Stimulated activated CD4-positive, alpha-beta T cell treated with anti-CD3 and anti-CD28 coated beads, Interleukin-2, amount 100 ng/mL, for 48 hours (primary cell): Measurements from ENCODE around the gene CDK14.
A peak's percentile ranks its signal among the peaks of the same experiment; 100 is the strongest.

ENCODE experiments used
- DNase-seq, 2 donors: peaks; one replicate each; pipeline ENCODE4 v3.0.0-alpha.2; 2020

The CDK14 gene

DNA sequence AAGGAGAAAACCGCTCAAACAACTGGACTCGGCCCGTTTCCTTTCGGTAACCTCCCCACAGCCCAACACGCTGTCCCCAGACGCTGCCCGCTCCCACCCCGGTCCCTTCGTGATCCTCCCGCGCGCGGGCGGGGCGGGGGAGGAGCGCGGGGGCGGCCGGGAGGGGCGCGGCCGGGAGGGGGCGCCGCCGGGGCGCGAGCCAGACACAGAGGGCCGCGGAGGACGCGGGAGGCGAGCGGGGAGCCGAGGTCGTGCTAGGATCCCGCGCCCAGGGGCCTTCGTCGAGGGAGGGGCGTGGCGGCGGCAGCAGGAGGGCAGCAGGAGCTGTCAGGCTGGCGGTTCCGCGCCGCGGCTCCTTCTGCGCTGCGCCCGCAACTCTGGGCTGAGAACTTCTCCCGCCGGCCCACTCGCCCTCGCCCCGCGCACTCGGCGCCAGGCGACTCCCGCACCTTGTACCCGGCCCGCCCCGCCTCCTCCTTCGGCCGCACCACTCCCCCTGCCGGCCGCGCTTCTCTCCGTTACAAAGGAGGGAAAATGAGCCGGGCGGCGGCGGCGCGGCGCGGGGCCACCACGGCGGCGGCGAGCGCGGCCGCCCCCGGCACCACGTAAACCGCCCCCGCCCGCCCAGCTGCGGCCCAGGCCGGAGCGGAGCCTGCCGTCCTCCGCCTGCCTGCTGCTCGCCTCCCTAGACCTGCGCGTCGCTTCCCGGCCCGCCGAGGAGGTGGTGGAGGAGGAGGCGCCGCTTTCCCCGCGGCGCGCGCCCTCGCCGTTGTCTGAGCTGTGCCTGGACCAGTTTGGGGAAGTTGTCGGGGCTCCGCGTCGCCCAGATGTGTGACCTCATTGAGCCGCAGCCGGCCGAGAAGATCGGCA is at the start of gene CDK14:
CDK14 (plus strand) TSS at position 521 of the 870 bp plus-strand sequence; CDS start at position 828, 307 bp downstream.
- peak; percentile 33 to 39 for DNase-seq

DNA sequence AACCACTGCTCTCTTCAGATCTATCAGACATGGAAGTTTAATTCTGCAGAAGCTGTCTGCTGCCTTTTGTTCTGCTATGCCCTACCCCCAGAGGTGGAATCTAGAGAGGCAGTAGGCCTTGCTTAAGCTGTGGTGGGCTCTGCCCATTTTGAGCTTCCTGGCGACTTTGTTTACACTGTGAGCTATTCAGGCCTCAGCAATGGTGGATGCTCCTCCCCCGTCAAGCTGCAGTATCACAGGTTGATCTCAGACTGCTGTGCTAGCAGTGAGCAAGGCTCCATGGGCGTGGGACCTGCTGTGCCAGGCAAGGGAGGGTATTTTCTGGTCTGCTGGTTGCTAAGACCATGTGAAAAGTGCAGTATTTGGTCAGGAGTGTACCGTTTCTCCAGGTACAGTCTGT is 45.1 kb upstream of the CDK14 start:
- no peak for DNase-seq

DNA sequence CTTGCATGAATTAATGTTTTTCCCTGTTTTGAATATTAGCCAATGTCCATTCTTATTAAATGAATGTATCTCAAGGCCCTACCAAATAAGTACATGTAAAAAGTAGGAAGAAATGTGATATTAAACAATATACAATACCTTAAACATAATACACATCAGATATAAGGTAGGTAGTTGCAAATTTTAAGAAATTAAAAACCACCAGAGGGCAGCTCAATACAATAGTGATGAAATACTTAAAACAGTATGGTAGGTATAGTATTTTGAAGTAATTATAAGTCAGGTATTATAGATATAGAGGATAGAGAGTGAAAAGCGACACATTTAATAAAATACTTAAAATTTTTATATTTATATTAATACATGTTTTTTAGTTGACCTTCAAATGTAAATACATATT is 43.6 kb upstream of the CDK14 start:
- no peak for DNase-seq

DNA sequence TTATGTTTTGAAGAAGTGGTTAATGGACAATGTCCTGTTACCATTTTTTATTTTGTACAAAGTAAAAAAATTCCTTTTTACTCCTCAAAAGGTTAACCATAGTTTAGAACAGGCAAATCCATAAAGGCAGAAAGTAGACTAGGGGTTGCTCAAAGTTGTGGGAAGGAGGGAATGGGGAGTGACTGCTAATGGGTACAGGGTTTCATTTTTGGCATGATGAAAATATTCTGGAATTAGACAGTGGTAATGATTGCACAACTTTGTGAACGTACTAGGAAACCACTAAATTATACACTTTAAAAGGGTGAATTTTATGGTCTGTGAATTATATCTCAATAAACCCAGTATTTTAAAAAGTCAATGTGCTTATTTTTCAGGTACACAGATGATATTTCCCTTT is 35.4 kb upstream of the CDK14 start:
- no peak for DNase-seq

DNA sequence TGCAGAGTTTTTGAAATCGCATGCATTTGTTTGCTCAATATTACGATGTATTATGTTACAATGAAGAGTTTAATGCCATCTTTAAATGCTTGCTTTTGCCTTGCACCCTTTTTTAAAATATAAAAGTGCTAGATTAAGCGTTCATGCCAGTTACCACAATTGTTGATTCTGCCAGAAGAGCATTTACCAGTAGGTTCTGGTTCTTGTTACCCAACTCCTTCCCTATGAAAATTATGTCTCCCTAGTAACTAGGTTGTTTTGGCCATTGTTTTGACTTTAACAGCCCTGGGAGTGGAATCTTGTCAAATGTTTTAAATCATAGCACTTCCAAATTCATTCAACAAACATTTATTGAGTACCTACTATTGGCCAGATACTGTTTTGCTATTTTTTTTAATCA is 32.8 kb upstream of the CDK14 start:
- no peak for DNase-seq

DNA sequence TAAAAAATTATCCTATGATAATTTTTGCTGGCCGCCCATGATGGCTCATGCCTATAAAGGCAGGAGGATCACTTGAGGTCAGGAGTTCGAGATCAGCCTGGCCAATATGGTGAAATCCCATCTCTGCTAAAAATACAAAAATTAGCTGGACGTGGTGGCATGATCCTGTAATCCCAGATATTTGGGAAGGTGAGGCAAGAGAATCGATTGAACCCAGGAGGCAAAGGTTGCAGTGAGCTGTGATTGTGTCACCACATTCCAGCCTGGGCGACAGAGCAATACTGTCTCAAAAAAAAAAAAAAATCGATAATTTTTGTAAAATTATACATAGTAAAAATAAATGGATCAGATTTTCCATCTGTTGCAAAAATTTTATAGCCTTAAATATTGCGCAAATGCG is 31.7 kb upstream of the CDK14 start:
- no peak for DNase-seq

DNA sequence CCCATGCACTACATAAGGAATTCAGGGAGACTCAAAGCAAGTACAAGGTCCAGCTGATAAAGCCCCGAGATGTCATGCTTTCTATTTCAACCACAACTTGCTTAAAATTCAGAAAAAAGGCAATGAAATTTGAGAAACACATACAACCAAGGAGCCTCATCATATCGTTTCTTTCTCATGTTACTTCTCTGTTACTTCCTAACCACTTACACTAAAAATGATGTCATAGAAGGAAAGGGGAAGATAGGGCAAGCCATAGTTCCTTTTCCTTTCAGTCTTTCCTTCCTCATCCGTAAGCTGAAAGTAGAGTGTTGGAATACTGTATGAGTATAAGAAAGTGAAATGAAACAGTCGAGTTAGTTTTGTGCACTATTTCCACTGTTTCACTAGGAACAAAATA is 27.9 kb upstream of the CDK14 start:
- no peak for DNase-seq

DNA sequence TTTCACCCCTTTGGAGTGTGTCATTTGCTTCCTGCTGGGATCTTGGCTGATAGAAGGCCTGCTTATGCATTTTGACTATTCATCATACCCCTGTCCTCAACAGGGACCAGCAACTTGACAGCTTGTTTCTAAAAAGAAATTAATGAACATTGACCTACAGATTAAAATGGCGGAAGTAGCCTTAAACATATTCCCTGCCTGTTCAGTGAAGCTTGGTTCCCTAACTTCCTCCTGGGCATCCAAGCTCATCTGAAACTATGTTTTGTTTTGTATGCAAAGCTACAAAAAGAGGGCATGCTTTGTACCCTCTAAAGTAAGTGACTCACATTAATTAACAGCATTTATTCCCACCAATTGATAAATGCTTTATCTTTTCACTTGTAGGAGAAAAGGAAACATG is 26.8 kb upstream of the CDK14 start:
- no peak for DNase-seq

DNA sequence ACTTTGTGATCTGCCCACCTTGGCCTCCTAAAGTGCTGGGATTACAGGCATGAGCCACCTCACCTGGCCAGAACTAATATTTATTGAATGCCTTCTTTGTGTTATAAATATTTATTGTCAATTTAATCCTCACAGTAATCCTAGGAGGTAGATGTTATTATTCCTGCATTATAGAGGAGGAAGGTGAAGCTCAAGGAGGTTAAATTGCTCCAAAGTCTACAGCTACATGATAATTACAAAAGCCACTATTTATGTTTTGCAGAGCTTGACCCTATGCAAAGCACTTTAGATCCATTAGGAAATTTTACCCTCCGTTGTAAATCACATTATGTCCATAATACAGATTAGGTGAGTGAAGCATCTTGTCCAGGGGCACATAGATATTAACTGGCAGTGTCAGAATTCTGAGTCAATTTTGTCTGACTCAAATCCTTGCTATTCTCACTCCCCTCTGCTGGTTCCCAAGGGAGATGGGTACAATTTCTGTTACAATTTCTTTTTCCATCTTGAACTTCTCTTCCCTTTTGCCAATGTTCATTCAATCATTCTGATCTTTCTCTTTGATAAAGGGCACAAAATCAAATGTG is 25.7 kb upstream of the CDK14 start:
- no peak for DNase-seq

DNA sequence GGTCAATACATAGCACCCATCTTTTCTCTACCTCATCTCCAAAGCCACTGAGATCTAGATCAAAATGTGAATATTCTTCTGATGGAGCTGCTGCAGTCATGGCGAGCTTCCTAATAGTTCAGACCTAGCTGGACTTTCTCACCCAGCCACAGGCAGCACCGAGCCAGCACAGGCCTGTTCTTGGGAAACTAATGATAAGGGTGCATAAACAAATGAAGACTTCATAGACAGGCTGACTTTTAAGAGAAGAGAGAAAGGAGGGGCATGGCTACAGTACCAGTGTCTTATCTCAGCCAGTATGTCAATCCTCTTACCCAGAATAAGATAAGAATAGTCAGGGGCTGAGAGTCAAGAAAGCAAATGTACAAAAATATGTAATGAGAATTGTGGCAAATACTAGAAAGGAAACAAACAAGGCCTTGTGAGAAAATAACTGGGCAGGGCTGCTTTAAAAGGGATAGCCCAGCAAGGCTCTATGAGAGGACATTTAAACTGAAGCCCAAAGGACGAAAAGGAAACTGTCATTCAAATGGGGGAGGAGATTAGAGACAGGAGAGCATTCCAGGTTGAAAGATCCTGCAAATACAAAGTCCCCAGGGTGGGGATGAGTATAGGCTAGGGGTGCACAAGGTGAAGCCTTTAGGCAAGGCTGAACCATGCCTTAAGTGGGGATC is 21.8 kb upstream of the CDK14 start:
- no peak for DNase-seq

DNA sequence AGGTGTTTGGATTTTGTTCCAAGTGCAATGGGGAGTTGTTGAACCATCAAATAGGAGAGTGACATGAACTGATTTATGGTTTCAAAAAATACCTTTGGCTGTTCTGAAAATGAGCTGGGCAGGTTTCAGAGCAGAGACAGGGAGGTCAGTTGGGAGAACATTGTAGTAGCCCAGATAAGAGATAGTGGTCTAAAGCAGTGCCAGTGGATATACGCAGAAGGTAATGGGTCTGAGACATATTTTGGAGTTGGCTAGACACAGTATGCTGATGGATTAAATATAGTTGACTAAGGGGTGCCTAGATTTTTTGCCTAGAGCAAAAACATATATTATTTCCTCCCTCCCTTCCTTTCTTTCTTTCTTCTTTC is 21.3 kb upstream of the CDK14 start:
- no peak for DNase-seq

DNA sequence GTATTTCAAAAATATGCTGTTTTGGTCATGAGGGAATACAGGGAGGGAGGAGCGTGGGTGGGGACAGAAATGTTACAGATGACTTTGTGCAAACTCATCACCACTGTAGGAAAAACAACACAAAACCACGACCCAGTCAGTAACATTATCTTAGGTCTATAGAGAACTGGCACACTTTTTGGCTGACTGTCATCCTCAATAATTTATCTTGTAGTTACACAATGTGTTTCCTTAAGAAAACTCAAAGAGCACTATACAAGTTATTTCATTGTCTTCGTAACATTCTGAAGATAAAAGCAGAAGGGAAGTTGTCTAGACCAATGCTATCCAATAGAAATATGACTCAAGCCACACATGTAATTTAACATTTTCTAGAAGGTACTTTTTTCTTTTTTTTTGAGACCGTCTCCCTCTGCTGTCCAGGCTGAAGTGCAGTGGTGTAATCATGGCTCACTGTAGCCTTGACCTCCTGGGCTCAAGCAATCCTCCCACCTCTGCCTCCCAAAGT is 16.9 kb upstream of the CDK14 start:
- no peak for DNase-seq

DNA sequence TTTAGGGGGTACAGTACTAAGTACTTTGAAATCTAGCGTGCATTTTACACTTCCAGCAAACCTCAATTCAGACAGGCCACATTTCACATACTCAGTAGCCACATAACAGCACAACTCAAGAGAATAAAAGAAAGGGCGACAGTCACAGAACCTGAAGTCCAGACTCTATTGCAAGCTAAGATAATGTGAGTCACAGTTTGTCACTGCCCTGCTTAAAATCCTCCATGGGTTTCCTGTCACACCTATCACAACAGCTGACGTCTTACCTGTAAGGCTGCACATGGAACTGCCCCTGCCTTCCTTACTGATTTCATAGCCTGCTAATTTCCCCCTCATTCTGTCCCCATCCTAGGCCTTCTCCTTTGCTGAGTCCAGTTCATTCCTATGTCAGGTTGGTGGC is 16.1 kb upstream of the CDK14 start:
- no peak for DNase-seq

DNA sequence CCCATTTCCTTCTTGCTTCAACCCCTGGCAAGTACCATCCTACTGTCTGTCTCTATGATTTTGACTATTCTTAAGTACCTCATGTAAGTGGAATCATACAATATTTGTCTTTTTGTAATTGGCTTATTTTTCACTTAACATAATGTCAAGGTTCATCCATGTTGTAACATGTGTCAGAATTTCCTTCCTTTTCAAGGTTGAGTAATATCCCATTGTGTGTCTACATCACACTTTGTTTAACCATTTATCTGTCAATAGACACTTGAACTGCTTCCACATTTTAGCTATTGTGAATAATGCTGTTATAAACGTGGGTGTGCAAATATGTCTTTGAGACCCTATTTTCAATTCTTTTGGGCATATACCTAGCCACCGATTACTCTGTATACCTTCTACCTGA is 14.0 kb upstream of the CDK14 start:
- no peak for DNase-seq

DNA sequence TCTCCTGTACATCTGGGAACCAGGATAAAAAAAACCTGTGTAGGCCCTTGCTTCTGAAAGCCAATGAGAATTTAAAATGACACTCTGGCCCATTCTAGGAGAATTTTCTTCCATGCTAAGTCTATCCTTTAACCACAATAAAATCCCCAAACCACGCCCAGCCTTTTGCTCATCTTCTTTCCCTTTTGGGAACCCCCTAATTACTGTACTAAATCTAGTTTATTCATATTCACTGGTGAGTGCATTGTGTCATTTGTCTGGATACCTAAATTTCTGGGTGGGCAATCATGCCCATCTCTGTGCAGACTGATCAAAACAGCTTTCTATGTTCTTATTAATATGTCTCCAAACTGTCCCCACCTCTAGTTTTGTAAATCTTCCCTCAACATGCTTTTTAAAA is 11.7 kb upstream of the CDK14 start:
- DNase-seq: no peak

DNA sequence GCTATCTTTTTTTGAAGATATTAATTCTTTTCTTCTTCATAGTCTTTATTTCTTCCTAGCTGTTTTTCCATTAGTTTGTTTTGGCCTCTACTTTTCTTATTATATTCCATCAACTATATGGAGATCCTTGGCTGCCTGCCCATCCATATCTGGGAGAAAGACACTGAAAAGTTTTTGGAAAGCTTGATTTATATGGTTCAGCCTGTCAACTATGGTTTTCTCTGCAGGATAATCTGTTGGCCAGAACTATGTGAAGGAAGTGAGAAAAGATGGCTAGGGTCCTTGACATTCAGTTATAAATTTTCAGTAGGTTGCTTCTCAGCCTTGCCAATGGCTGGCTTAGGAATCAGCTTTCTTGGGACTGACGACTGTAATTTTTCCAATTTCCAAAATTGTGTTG is 10.0 kb upstream of the CDK14 start:
- DNase-seq: no peak

DNA sequence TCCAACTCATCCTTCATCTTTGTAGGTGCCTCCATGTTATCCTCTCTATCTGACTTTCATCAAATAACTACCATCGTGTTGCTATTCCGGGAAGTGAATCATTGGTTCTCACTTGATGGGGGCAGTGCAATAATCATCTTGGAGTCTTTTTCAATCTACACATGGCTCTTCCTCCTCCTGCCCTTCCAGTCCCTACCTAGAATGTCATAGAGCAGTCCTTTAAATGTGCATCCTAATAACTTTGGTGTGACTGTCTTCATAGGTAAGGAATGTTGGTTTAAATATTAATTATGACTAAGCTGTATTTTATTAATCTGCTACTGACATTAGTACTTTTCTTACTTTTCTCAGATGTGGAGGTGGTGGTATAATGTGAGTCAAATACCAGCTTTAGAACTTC is 8.4 kb upstream of the CDK14 start:
- DNase-seq: no peak

DNA sequence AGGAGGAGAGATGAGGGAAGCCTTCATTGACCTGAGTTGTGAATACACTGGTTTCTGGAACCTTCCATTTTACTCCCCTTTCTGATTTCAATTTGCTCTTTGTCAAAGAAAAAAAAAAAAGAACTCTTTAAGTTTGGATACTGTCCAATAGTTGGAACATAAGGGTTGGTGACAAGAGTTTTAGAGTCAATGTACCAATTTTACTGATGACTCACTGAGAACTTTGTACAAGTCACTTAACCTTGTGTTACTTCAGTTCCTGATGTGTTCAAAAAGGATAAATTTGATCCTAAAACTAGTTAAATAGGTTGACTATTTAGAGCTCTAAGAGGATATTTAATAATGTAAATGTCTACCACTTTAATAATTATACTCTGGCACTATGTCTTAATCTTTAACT is 4.1 kb upstream of the CDK14 start:
- no peak for DNase-seq

DNA sequence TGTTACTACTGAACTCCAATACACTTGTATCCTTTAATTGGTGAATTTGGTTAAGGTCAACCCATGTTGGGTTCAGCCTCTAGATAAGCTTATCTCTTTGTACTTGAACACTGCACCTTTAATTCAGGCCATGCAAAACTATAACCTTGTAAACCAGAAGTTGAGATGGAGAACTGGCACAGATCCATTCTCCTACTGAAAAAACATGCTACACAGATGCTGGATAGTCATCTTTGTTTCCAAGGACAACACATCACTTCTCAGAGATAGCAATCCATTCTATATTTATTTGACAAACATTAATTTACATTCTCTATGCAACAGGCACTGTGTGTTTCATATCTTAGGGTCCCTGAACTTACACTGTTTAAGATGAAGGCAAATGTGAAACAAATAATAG is 2.9 kb upstream of the CDK14 start:
- DNase-seq: no peak

DNA sequence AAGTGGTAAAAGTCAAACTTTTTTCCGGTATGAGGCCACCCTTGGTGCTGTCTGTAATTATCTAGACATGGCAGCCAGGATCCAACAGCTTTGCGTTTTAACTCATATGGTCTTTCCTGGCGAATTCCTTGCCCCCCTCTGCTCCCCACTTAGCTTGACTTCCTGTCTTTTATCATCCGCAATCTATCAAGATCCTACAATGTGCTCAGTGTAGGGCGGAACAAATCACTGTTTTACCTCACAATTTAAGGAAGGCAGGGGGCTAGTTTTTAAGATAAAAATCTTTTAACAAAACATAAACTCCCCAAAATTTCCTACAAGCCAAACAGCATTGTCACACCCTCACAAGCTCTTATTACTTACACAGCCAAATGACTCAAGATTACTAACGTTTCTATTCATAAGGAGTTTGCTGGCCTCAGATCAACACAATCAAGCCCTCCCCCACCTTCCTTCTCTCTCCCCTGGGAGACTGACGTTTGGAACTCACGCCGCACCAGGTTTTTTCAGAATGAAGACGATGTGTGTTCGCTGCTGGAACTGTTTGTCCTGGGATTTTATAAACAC is 1.3 kb upstream of the CDK14 start:
- no peak for DNase-seq

DNA sequence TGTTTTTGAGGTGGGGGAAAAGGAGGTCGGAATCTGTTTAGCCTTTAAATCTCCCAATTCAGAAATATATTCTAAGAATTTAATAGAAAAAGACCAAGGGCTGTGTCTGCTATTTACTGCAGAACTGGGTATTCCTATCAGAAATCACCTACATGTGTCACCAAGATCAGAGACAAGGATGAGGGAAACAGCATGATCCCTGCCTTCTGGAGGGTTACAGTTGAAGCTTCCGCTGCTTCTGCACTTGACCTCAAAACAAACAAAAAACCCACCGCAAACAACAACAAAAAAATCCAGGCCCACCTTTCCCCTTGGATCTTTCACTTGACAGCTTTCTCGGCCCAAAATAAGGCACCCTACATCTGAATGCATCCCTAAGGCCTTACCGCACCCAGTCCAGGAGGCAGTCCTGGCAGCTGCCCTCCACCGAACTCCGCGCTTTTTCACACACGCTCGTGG is 750 bp upstream of the CDK14 start:
- DNase-seq: no peak

DNA sequence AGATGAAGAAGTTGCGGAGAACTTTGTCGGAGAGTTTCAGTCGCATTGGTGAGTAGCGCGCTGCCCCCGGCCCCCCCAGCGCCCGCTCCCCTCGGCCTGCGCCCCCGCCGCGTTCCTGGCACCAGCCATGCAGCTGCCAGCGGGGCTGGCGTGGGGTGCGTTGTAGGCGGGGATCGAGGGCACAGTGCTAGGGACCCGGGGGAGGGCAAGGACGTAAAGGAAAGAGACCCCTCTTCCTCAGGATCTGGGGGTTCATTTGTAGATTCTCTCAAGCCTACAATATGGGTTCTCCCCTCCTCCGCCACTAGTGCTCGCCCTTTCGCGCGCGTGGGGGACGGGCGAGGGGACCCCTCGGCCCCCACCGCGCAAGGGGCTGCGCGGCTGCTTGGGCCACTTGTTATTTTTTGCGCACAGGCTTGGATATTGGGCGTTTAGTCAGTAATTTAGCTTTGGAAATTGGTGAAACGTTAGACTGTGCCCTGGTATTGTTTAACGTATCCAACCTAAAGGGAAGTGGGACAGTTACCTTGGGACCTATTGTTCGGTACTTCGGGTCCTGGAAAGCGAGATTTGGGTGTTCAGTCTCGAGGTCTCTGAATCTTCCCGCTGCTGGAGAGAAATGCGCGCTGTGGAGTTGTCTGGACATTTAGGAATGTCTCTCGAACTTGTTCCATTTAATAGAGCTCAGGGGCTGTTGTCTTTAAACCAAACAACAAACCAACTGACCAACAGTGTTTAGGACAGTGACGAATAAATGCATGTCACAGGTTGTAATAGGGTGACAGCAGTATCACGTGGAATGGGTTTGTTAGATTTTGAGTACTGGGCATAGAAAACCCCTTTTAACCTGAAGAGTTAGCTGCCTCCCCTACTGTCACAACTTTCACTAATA is 796 bp downstream of the CDK14 start:
- DNase-seq: no peak
